ENCODE data around the gene TMEM253. TPM values are rescaled to one million over a fixed set of nuclear protein-coding genes. Genes with fewer than 3 reads are reported as not detected.
A peak's percentile ranks its signal among the peaks of the same experiment; 100 is the strongest.

Gene TMEM253
- total and polyA plus RNA-seq, 10 donors = 0.11 to 1.5 (median 0.29) TPM; not detected in 5

GRCh38 chr14:21054768-21055145, 46.1 kb upstream of the TMEM253 start:
- TF ChIP-seq CTCF (IDR thresholded peaks at IDR 0.05 in 8 of 11, conservative IDR thresholded peaks at IDR 0.05 in 3 of 11) = no peak
- TF ChIP-seq POLR2A (IDR thresholded peaks at IDR 0.05) = no peak
- TF ChIP-seq POLR2AphosphoS5 (IDR thresholded peaks at IDR 0.05) = no peak
- WGBS, 5 donors = 73 to 89% (median 84%) methylated on average over 4 of the region's 4 CpGs
- no peak overlapping the region for H3K4me3 ChIP-seq
- H3K4me1 ChIP-seq = peaks cover 0 to 46% (median 22%) of the 10 kb centered on the region in 6 donors
- intact Hi-C loops (cut with DNase I; ENCODE audit: low total_unique reads) = no loop called here
- no peaks in the 10 kb centered on the region for H3K36me3 ChIP-seq
- H3K27ac ChIP-seq = peak overlapping the region in 5 of 8 donors; percentile 33 to 67 (median 50)
- H3K9me3 ChIP-seq = no peaks in the 10 kb centered on the region
- no peak for DNase-seq
- peaks cover 0 to 4% (median 0%) of the 10 kb centered on the region in 7 donors for H3K27me3 ChIP-seq (replicated peaks in 1 of 7)

- H3K36me3 ChIP-seq = no peaks in the 10 kb centered on the region
- no peak for TF ChIP-seq POLR2AphosphoS5 (IDR thresholded peaks at IDR 0.05)
- no peak for TF ChIP-seq POLR2A (IDR thresholded peaks at IDR 0.05)
- no peak for TF ChIP-seq CTCF (IDR thresholded peaks at IDR 0.05 in 8 of 11, conservative IDR thresholded peaks at IDR 0.05 in 3 of 11)
- no peak for DNase-seq
- intact Hi-C loops (cut with DNase I; ENCODE audit: low total_unique reads) = no loop called here
- peaks cover 0 to 46% (median 22%) of the 10 kb centered on the region in 6 donors for H3K4me1 ChIP-seq
- H3K4me3 ChIP-seq = no peak overlapping the region
- H3K27ac ChIP-seq = peak overlapping the region in 6 of 8 donors; percentile 7 to 59 (median 50)
- H3K27me3 ChIP-seq (replicated peaks in 1 of 7) = no peaks in the 10 kb centered on the region
- H3K9me3 ChIP-seq = no peaks in the 10 kb centered on the region
- 62 to 84% (median 76%) methylated on average over 5 of the region's 5 CpGs for WGBS, 5 donors
Observed at GRCh38 chr14:21055432-21056117, 45.3 kb upstream of the TMEM253 start.

- no peak overlapping the region for H3K4me3 ChIP-seq
- TF ChIP-seq CTCF (IDR thresholded peaks at IDR 0.05 in 8 of 11, conservative IDR thresholded peaks at IDR 0.05 in 3 of 11) = no peak
- peak in 1 of 3 donors; percentile 33 for TF ChIP-seq POLR2AphosphoS5 (IDR thresholded peaks at IDR 0.05)
- H3K36me3 ChIP-seq = no peaks in the 10 kb centered on the region
- 60 to 79% (median 72%) methylated on average over 10 of the region's 10 CpGs for WGBS, 5 donors
- peak overlapping the region in 5 of 8 donors; percentile 45 to 54 (median 50) for H3K27ac ChIP-seq
- H3K9me3 ChIP-seq = no peaks in the 10 kb centered on the region
- intact Hi-C loops (cut with DNase I; ENCODE audit: low total_unique reads) = no loop called here
- no peaks in the 10 kb centered on the region for H3K27me3 ChIP-seq (replicated peaks in 1 of 7)
- H3K4me1 ChIP-seq = peaks cover 0 to 46% (median 22%) of the 10 kb centered on the region in 6 donors
- no peak for DNase-seq
Observed at GRCh38 chr14:21056520-21057163, 44.2 kb upstream of the TMEM253 start.

All from spleen (tissue), 11 donors.